ENCODE results near the gene KAZN.

Gene KAZN

DNA sequence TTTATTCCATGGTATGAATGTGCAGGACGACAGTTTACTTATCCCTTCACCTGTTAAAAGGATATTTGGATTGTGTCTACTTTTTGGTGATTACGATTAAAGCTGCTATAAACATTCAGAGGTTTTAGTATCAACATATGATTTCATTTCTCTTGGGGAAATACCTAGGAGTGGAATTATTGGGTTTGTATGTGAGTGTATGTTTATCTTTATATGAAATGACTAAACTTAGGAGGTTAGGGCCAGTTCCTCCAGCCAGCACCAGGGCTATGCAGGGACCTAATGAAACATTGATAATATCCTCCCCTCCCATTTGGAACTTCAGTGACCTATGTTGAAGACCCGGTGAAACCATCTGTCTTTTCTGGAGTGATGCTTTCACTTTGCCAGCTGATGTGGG lies 568.9 kb downstream of the KAZN start:
- Histone ChIP-seq H3K27me3 (no peaks in the 10 kb centered on the region), H3K36me3 (no peaks in the 10 kb centered on the region), H3K27ac (no peak overlapping the region), H3K4me1 (ENCODE audit: control insufficient read depth in 1 of 2, insufficient read depth in 1 of 2, low read depth in 1 of 2, low read length in 1 of 2) (no peaks in the 10 kb centered on the region), H3K4me3 (ENCODE audit: low read depth in 1 of 2, low read length in 1 of 2) (no peak overlapping the region), H3K9me3 (no peaks in the 10 kb centered on the region)
- no peak for TF ChIP-seq CTCF (IDR thresholded peaks at IDR 0.05)
